Hematopoietic multipotent progenitor cell treated with erythropoietin and hydrocortisone succinate and interleukin-3 and kit ligand, for 4 days (in vitro differentiated cells): ENCODE results near the gene SLC46A1.

ENCODE experiments used
- DNase-seq: peaks from one replicate; pipeline ENCODE4 v3.0.0-alpha.2; 2015

The SLC46A1 gene

GRCh38 chr17:28402844-28403243 is 3.2 kb downstream of the SLC46A1 start:
- DNase-seq = no peak

DNA sequence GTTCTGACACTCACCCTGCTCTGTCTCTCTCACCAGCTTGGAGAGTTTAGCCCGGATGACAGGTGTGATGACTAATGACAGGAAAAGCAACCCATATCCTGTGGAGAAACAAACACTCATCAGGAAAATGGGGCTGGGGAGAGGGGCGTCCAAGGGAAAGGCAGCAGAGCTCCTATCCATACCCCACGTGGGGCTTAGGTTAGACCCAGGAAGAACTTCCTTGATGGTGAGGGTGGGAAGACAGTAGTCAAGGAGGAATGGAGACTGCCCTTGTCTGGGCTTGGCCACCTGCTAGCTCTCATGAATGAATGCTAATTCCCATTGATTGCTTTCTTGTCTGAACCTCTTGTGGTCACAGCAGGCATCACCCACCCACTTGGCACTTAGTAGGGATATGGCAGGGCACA is 3.8 kb downstream of the SLC46A1 start:
- no peak for DNase-seq

GRCh38 chr17:28399808-28400207 is 6.2 kb downstream of the SLC46A1 start:
- no peak for DNase-seq

- DNase-seq = no peak
Observed at GRCh38 chr17:28398280-28398981, 7.6 kb downstream of the SLC46A1 start.

DNA sequence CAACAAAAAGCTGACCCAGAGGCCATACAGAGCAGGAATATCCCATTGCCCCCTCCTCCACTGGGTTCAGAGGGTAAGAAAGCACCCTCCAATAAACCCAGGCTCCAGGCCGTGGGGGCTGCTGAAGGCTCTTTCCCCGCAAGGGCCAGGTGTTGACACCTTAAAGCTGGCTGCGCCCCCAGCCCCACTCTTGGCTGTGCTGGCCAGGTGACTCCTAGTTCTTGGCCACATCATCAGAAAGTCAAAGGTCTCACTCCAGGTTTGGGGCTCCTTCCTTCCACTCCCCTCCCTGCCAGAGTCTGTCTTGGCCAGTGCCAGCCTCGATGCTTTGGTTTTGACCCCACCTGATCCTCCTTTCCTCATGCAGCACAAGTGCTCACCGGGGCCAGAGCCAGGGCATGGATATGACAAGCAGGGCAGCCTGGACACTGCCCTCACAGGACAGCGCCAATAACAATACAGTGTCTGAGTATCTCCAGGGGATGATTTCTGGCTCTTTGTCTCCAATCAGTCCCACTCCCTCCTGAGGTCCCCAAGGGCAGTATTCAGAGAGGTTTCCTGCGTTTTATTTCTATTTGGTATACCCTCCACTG is 8.2 kb downstream of the SLC46A1 start:
- no peak for DNase-seq

GRCh38 chr17:28397275-28397674 is 8.7 kb downstream of the SLC46A1 start:
- no peak for DNase-seq

- DNase-seq = peak; percentile 66
Observed at GRCh38 chr17:28396635-28397239, 9.3 kb downstream of the SLC46A1 start.

DNA sequence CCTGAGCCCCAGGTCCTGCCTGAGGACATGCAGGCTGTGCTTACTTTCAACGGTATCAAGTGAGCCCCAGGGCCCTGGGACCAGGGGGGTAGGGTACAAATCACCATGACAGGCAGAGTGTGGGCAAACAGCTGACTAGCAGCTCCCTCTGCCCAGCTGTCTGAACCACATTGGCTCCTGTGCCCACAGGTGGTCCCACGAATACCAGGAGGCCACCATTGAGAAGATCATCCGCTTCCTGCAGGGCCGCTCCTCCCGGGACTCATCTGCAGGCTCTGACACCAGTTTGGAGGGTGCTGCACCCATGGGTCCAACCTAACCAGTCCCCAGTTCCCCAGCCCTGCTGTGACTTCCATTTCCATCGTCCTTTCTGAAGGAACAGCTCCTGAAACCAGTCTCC is 10.0 kb downstream of the SLC46A1 start:
- no peak for DNase-seq

DNA sequence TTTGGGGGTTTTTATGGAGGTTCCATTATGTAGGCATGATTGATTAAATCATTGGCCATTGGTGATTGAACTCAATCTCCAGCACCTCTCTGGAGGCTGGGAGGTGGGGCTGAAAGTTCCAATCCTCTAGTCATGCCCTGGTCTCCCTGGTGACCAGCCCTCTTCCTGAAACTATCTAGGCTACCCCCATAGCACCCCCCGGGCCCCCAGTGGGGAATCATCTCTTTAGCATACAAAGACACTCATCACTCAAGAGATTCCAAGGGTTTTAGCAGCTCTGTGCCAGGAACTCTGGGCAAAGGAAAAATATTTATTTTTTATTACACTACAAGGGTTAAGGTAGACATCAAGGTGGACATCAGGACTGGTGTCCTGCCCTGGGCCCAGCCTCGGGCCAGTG is 10.6 kb downstream of the SLC46A1 start:
- no peak for DNase-seq

DNA sequence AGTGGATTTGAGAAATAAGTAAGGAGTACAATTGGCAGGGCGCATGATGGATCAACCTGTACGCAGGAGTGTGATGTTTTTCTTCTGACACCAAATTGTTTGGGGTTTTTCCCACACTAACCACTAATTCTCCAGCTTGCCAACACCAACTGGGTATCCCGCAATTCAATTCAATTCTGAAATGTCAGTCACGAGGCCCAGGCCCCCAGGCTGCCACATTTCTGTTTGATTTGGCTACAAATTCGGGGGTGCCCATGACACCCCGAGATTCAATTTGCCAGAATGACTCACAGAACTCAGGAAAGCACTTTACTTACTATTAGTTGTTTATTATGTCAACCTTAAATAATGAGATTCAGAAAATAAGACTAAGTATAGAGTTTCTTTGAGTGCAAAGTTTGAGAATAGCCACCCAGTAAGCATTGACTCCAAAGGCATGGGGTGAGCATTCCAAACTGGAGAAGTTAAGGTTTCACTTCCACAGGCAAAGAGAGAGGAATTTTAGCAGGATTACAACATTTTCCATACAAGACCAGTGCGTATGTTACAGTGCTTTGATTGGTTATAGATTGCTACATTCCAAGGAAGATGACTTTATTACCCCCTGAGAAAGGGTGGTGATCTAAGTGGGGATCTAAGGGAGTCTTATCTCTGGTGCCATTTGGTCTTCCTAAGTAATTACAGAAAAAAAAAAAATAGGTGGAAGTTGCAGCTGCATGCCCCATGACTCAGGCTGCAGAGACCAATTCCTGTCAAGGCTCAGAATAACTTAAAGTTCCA is 11.5 kb downstream of the SLC46A1 start:
- no peak for DNase-seq

DNA sequence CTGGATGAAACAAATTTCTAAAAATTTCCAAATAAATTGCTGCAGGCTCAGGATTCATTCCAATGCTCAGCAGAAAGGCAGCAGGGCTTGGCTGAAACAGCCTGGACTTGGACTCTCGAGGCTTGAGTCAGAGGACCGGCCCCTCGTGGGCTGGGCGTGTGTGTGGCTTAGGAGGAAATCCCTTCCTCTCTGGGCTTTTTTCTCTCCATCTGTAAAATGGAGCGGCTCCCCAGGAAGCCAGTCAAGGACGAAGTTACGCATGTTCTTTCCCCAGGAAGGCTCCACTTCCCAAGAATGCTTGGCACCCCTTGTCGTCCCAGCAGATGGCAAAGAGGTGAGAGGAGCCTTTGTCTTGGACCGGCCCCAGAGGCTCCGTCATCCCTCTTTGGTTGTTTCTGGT is 13.5 kb downstream of the SLC46A1 start:
- no peak for DNase-seq

- DNase-seq = peak; percentile 16
Observed at GRCh38 chr17:28391401-28391800, 14.6 kb downstream of the SLC46A1 start.

DNA sequence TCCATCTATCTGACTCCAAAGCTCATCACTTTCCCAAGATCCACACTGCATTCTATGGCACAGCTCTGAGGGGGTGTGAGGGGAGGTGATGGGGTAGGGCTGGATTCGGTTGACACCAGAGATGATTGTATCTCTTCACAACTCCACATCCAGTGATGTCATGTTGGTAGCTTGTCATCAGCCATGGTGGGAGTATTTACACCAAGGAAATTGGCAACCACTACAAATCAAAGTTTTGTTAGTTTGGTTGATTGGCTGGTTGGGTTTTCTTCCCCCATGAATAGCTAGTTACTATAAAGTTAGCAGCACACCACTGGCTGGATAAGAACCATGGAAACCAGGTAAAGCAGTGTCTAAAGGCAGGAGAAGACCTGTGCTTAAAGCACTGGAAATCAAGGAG is 15.0 kb downstream of the SLC46A1 start:
- DNase-seq = no peak

DNA sequence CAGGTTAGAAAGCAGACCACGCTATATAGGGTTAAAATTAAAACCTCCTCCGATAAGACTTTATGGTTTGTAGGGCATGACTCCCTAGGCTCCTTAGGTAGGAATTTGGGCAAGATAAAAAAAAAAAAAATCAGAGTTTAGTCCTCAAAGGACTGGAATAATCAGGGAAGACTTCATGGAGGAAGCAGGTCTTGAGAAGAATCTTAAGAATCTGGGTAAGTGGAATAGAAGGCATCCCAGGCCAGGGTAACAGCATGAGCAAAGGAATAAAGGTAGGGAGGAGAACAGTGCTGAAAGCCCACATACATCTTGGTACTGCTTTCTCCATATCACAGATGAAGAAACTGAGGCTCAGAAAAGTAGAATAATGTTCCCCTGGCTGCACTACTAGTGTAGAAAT is 15.4 kb downstream of the SLC46A1 start:
- no peak for DNase-seq

DNA sequence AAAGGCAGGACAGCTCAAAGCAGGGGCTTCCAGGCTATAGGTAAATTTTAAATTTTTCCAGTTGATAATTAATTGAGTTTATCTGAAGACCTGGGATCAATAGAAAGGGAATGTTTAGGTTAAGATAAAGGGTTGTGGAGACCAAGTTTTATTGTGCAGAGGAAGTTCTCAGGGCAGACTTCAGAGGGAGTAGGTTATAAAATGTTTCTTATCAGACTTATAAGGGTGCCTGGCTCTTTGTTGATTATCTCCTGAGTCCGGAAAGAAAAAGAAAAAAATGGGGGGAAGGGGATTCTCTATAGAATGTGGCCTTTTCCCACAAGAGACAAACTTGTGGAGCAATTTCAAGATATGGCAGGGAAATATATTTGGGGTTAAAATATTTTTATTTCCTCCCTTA is 15.9 kb downstream of the SLC46A1 start:
- peak; percentile 69 for DNase-seq

DNA sequence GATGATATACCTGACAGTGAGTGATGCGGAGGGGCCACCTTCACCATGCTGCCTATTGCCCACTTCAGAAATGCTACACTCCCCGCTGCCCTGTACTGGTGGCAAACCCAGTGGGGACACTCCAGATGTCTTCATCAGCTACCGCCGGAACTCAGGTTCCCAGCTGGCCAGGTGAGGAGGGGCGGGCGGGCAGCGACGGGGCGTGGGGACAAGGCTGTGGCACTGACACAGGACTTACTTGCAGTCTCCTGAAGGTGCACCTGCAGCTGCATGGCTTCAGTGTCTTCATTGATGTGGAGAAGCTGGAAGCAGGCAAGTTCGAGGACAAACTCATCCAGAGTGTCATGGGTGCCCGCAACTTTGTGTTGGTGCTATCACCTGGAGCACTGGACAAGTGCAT is 17.9 kb downstream of the SLC46A1 start:
- DNase-seq = no peak

DNA sequence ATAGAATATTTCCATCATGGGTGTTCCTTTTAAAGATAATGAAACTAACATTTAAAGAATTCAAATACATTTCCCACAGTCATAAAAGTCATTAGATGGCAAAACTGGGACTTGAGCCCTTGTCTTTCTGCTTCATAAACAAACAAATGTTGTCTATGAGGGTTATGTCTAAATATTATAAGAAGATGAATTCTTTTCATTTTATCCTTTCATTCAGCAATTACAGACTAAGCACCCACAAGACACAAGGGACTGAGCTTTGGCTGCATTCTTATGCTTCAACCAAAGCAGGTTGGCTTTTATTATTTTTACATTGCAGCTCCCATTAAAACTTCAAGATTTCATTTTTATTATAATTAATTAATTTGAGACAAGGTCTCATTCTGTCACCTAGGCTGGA is 19.6 kb downstream of the SLC46A1 start:
- DNase-seq = no peak

GRCh38 chr17:28385406-28385805 is 20.6 kb downstream of the SLC46A1 start:
- peak; percentile 52 for DNase-seq

- DNase-seq = no peak
Observed at GRCh38 chr17:28385037-28385400, 21.0 kb downstream of the SLC46A1 start.

- DNase-seq = peak; percentile 89
Observed at GRCh38 chr17:28384281-28385036, 21.6 kb downstream of the SLC46A1 start.

DNA sequence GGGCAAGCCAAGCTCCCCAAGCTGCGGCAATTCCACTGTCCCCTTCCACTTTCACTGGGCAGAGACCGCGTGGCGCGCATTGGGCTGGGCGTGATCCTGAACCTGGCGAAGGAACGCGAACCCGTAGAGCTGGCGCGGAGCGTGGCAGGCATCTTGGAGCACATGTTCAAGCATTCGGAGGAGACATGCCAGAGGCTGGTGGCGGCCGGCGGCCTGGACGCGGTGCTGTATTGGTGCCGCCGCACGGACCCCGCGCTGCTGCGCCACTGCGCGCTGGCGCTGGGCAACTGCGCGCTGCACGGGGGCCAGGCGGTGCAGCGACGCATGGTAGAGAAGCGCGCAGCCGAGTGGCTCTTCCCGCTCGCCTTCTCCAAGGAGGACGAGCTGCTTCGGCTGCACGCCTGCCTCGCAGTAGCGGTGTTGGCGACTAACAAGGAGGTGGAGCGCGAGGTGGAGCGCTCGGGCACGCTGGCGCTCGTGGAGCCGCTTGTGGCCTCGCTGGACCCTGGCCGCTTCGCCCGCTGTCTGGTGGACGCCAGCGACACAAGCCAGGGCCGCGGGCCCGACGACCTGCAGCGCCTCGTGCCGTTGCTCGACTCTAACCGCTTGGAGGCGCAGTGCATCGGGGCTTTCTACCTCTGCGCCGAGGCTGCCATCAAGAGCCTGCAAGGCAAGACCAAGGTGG is 24.7 kb downstream of the SLC46A1 start:
- DNase-seq = peak; percentile 70
